ENCODE data around the gene CKLF.
"Not testable (repeated sequence)": the region's sequence is repeated elsewhere in the genome, so short reads cannot be mapped to it uniquely, and the experiment has no call there.

The CKLF gene

GRCh38 chr16:66601471-66601870 is 49.1 kb downstream of the CKLF start:
- DNase-seq, result no peak

DNA sequence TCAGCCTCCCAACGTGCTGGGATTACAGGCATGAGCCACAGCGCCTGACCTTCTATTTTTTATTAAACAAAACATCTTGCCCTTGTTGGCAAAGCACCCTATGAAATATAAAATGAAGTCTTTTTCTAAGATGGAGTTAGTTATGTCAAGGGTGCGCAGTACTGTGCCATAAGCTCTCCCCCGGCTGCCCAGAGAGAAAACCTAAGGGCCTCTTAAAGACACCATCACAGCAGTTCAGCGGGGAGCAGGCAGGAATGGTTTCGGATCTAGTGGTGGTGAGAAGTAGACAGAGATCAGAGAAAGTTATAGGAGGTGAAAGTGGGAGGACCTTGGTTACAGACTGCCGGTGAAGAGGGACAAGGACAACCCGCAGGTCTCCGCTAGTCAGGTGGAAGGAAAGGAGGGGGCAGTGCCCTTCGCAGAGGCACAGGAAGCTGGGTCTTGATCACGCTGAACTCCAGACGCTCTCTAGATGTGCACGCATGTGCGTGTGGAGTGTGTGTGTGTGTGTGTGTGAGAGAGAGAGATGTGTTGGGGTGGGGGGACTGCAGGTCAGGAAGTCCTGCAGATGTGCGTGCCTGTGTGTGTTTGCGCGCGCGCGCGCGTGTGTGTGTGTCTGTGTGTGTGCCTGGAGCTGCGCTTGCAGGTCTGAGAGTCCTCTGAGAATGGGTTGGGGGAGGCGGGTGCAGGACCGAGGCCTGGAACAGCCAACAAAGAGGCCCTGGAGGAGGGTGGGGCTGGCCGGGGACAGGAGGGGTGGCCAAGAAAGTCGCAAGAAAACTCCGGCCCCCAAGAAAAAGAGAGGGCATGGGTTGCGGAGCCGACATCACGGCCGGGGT is 51.4 kb downstream of the CKLF start:
- peak; percentile 23 for DNase-seq

DNA sequence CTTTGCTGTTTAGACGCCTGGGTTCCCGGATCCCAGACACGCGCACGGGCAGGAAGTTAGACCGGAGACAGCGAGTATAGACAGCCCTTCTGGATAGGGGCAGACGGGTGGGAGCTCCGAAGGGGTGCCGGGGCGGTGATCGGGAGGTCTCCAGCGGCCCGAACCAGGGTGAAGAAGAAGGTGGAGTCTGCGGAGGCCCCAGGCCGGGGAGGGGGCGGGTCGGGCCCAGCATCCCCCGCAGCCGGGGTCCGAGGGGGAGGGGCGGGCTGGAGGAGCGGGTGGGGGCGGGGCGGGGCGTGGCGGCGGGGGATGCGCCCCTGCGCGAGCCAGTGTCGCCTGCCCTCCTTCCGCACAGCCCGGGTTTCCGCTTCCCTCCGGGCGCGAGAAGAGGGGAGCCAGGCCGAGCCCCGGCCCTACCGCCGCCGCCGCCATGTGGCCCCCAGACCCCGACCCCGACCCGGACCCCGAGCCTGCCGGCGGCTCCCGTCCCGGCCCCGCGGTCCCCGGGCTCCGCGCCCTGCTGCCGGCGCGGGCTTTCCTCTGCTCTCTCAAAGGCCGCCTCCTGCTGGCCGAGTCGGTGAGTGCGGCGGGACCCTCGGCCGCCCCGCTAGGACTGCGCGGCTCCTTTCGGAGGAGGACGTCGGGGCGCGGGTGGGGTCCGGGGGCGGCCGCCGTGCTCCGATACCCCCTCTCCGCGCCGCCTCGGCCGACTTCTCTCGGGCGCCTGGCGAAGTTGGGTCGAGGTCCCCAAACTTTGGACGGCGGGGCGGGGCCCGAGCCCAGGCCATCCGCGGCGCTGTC is 52.2 kb downstream of the CKLF start, which contains the start of gene CMTM3:
TSS of gene CMTM3 (plus strand) at position 329 of the 801 bp plus-strand sequence. CDS start at position 431, 102 bp downstream.
- DNase-seq, result peak; percentile 37

GRCh38 chr16:66605177-66605978 is 53.0 kb downstream of the CKLF start:
- no peak for DNase-seq

GRCh38 chr16:66605979-66606751 is 53.8 kb downstream of the CKLF start:
- DNase-seq, result no peak

DNA sequence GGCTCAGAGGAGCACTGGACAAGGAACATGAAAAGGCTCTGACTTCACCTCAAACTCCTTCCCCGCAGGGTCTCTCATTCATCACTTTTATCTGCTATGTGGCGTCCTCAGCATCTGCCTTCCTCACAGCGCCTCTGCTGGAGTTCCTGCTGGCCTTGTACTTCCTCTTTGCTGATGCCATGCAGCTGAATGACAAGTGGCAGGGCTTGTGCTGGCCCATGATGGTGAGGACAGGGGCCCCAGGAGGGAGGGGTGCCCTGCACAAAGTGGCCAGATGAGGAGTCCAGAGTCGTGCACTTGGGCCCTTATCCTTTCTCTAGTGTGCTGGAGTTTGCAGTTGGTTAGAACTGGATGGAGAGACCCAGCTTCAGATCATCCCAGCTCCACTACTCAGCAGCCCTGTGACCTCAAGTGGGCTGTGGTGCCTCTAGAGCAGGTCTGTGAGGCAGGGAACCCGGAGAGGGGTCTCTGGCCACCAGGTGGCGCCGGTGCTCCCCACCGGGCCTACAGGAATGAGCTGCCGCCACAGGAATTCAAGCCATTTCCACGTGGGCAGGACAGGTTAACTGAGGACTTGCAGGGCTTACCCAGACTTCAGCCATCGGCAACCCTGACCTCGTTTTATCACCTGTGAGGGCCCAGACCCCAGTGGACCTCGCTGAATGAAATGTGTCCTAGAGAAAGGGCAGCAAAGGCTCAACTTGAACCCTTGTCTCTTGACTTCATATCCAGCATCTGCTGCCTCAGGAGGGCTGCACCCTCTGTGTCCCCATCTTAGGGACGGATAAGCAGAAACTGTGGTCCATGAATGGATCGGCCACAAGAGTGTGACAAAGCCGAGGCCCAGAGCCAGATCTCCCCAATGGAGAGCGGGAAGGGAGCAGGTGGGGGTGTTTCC is 56.1 kb downstream of the CKLF start:
- peak; percentile 70 for DNase-seq

DNA sequence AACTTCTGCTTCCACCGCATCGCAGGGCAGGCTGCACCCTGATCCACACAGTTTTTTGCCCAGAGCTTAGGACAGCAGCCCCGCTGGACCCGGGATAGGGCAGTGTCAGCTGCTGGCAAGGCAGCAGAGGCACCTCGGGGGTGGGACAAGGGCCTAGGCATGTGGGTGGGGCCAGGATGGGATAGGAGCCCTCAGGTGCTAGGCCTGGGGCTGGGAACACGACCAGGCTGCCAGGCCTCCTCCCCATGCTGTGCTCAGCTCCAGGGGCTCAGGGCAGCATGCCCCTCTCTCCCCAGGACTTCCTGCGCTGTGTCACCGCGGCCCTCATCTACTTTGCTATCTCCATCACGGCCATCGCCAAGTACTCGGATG is 56.7 kb downstream of the CKLF start:
- no peak for DNase-seq

GRCh38 chr16:66610111-66610820 is 57.9 kb downstream of the CKLF start:
- DNase-seq, result no peak

DNA sequence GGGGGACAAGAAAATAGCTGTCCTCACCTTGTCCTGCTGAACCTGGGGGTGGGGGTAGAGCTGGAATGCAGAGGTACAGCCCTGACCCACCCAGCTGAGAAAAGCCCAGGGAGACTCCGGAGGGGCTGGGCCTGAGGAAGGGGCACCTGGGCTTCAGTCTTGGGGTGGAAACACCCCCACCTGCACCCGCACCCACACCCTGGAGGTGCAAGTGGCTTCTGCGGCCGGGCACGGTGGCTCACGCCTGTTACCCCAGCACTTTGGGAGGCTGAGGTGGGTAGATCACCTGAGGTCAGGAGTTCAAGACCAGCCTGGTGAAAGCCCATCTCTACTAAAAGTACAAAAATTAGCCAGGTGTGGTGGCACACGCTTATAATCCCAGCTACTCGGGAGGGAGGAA is 59.5 kb downstream of the CKLF start:
- DNase-seq, result not testable (repeated sequence)

GRCh38 chr16:66612422-66612821 is 60.0 kb downstream of the CKLF start:
- no peak for DNase-seq

GRCh38 chr16:66614161-66614802 is 61.9 kb downstream of the CKLF start:
- DNase-seq, result no peak

All from COR-L47 (cell line).